Activated B cell treated with CpG ODN at 0.5 μM for 24 hours (primary cell): Measurements from ENCODE around the gene ZNF672. TPM values are rescaled to one million over a fixed set of nuclear protein-coding genes. Genes with fewer than 3 reads are reported as not detected.

ENCODE experiments used
- ATAC-seq: fragments of 200-7000 bp; cut with Tn5 transposase; one replicate; pipeline ENCODE4 v1.10.0; 2021; ENCODE audit warnings: low read depth, mild to moderate bottlenecking, moderate library complexity
- CTCF ChIA-PET: fragments of 350-600 bp; sonication (Branson Sonifier 250); formaldehyde crosslinking; loops from one replicate; lab custom pipeline; 2021; ENCODE audit warnings: antibody characterized with exemption; lab: Charles Lee
- POLR2A ChIA-PET: fragments of 350-600 bp; sonication (Branson Sonifier 250); formaldehyde crosslinking; loops from one replicate; lab custom pipeline; 2021; ENCODE audit warnings: antibody characterized with exemption; lab: Charles Lee
- DNase-seq: peaks from one replicate; pipeline ENCODE4 v3.0.0; 2022
- H3K27ac Mint-ChIP-seq: one replicate; pipeline ENCODE4 v1.8.0; 2020; ENCODE audit warnings: mixed read lengths
- H3K27me3 Mint-ChIP-seq: one replicate; pipeline ENCODE4 v1.8.0; 2021; ENCODE audit warnings: mixed read lengths
- H3K36me3 Mint-ChIP-seq: one replicate; pipeline ENCODE4 v1.8.0; 2021; ENCODE audit warnings: low read depth, mixed read lengths
- H3K4me1 Mint-ChIP-seq: one replicate; pipeline ENCODE4 v1.8.0; 2021; ENCODE audit warnings: mixed read lengths
- H3K4me3 Mint-ChIP-seq: one replicate; pipeline ENCODE4 v1.8.0; 2020; ENCODE audit warnings: mild to moderate bottlenecking, mixed read lengths
- H3K9me3 Mint-ChIP-seq: one replicate; pipeline ENCODE4 v1.8.0; 2020; ENCODE audit warnings: mixed read lengths
- CTCF ChIP-seq: fragments of 200-600 bp; IDR thresholded peaks from one replicate; pipeline ENCODE4 v1.8.0; 2022; ENCODE audit warnings: antibody characterized with exemption, mild to moderate bottlenecking
- intact Hi-C: fragments of 100-400 bp; cut with micrococcal nuclease; formaldehyde crosslinking; loops from one replicate; pipeline ENCODE4 v1.15.1; 2024
- total RNA-seq: library from RNA; stranded (reverse); gene quantifications from 2 replicates; pipeline ENCODE4 v1.2.3, GENCODE V29; 2022

The ZNF672 gene
- total RNA-seq, 1 donor from 2014 or later = 47.0 TPM

- H3K4me3 Mint-ChIP-seq = peak overlapping the region; percentile 87
- TF ChIP-seq CTCF = no peak
- no peaks in the 10 kb centered on the region for H3K9me3 Mint-ChIP-seq
- no peak for ATAC-seq
- H3K36me3 Mint-ChIP-seq = peaks cover 21% of the 10 kb centered on the region
- peaks cover 43% of the 10 kb centered on the region for H3K4me1 Mint-ChIP-seq
- no peak for DNase-seq
- no peaks in the 10 kb centered on the region for H3K27me3 Mint-ChIP-seq
- peak overlapping the region; percentile 32 for H3K27ac Mint-ChIP-seq
- ChIA-PET CTCF (interaction anchor here (3.2 kb wide), 1 partner anchor 20 kb away, joined by 12 read pairs; the partner anchor contains the start of gene ZNF672), POLR2A (interaction anchor here (1.4 to 3.2 kb wide), 3 partner anchors 19 to 49 kb away, joined by 3 to 27 read pairs (median 3); partner anchors contain the start of genes PGBD2, SH3BP5L and ZNF672)
- intact Hi-C loops = no loop called here
Measured at GRCh38 chr1:248857201-248857600, 19.2 kb downstream of the ZNF672 start.

- no peak for TF ChIP-seq CTCF
- H3K9me3 Mint-ChIP-seq = no peaks in the 10 kb centered on the region
- ChIA-PET POLR2A (interaction anchor here (0.8 to 7.1 kb wide), 6 partner anchors 13 to 48 kb away, joined by 3 to 250 read pairs (median 36); partner anchors contain the start of genes PGBD2, SH3BP5L and ZNF672), CTCF (interaction anchor here (0.8 to 3.2 kb wide), 8 partner anchors 16 to 53 kb away, joined by 3 to 31 read pairs (median 8); partner anchors contain the start of genes PGBD2, SH3BP5L and ZNF672)
- intact Hi-C loops = loop anchor here (1.0 kb wide), 1 partner anchor 49 kb away; the partner anchor contains the start of gene PGBD2
- peaks cover 48% of the 10 kb centered on the region for H3K4me1 Mint-ChIP-seq
- no peak for DNase-seq
- peaks cover 21% of the 10 kb centered on the region for H3K36me3 Mint-ChIP-seq
- peak overlapping the region; percentile 87 for H3K4me3 Mint-ChIP-seq
- H3K27ac Mint-ChIP-seq = peak overlapping the region; percentile 32
- no peak for ATAC-seq
- no peaks in the 10 kb centered on the region for H3K27me3 Mint-ChIP-seq
Measured at GRCh38 chr1:248857749-248858095, 19.7 kb downstream of the ZNF672 start.

GRCh38 chr1:248858096-248858890 is 20.3 kb downstream of the ZNF672 start:
- H3K9me3 Mint-ChIP-seq = no peaks in the 10 kb centered on the region
- DNase-seq (no peak), ATAC-seq (peak; percentile 55)
- intact Hi-C loops = loop anchor here (1.0 kb wide), 1 partner anchor 48 kb away; the partner anchor contains the start of gene PGBD2
- H3K4me3 Mint-ChIP-seq = peak overlapping the region; percentile 87
- peaks cover 21% of the 10 kb centered on the region for H3K36me3 Mint-ChIP-seq
- no peaks in the 10 kb centered on the region for H3K27me3 Mint-ChIP-seq
- H3K4me1 Mint-ChIP-seq = peaks cover 52% of the 10 kb centered on the region
- H3K27ac Mint-ChIP-seq = peak overlapping the region; percentile 97
- TF ChIP-seq CTCF = no peak
- ChIA-PET POLR2A (interaction anchor here (0.8 to 7.1 kb wide), 9 partner anchors 8 to 56 kb away, joined by 3 to 250 read pairs (median 19); partner anchors contain the start of genes PGBD2, SH3BP5L and ZNF672), CTCF (interaction anchor here (0.8 to 3.2 kb wide), 10 partner anchors 16 to 53 kb away, joined by 3 to 31 read pairs (median 4); partner anchors contain the start of genes PGBD2, SH3BP5L and ZNF672)

GRCh38 chr1:248858891-248859889 is 21.2 kb downstream of the ZNF672 start, which contains the start of gene ZNF692:
ZNF692 (minus strand) TSS chr1:248859085; CDS start chr1:248858309, 776 bp downstream.
- no peaks in the 10 kb centered on the region for H3K27me3 Mint-ChIP-seq
- DNase-seq (peak; percentile 97), ATAC-seq (peak; percentile 88)
- intact Hi-C loops = loop anchor here (1.0 kb wide), 5 partner anchors 14 to 237 kb away; partner anchors contain the start of genes PGBD2 and ZNF672
- H3K4me3 Mint-ChIP-seq = peak within 1 kb of the TSS; percentile 87
- peaks cover 17% of the 10 kb centered on the region for H3K36me3 Mint-ChIP-seq
- no peaks in the 10 kb centered on the region for H3K9me3 Mint-ChIP-seq
- no peak for TF ChIP-seq CTCF
- ChIA-PET CTCF (interaction anchor here (0.8 to 3.2 kb wide), 11 partner anchors 15 to 54 kb away, joined by 3 to 31 read pairs (median 3); partner anchors contain the start of genes PGBD2, SH3BP5L and ZNF672), POLR2A (interaction anchor here (0.7 to 7.1 kb wide), 9 partner anchors 9 to 57 kb away, joined by 4 to 250 read pairs (median 19); partner anchors contain the start of genes PGBD2, SH3BP5L and ZNF672)
- peaks cover 55% of the 10 kb centered on the region for H3K4me1 Mint-ChIP-seq
- H3K27ac Mint-ChIP-seq = peak within 1 kb of the TSS; percentile 97
